Superior temporal gyrus (tissue), 1 donor: Measurements from ENCODE around the gene MSGN1.
"Not testable (repeated sequence)": the region's sequence is repeated elsewhere in the genome, so short reads cannot be mapped to it uniquely, and the experiment has no call there.

Experiments used
- DNase-seq: peaks from one replicate; pipeline ENCODE4 v3.0.0-alpha.2; 2016; ENCODE audit errors: extremely low spot score

MSGN1 gene

GRCh38 chr2:17805166-17805565, 11.1 kb upstream of the MSGN1 start:
- no peak for DNase-seq

DNA sequence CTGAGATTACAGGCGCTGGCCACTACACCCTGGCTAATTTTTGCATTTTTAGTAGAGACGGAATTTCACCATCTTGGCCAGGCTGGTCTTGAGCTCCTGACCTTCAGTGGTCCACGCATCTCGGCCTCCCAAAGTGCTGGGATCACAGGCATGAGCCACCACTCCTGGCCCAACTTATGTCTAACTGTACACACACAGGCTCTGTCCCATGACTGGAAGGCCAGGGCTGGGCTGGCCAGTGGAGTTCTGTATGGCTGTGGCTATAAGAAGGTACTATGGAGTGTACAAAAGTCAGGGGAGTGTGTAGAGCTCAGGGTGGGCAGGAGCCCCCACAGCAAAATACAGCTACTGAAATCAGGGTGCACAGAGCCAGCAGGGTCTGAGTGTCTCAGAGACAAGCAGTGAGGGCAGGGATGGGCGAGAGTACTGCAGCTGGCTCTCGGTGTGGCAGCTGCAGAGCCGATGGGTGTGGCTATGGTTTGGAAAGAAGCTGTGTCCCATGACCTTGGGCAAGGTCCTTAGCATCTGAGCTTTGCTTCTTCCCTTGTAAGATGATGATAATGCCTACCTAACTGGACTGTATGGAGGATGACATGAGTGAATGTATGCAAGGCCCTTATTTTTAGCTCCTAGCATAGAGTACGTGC, 10.4 kb upstream of the MSGN1 start:
- DNase-seq: no peak

- peak; percentile 52 for DNase-seq
Observed at GRCh38 chr2:17813010-17813741, 3.1 kb upstream of the MSGN1 start.

- peak; percentile 48 for DNase-seq
Observed at GRCh38 chr2:17813742-17814473, 2.4 kb upstream of the MSGN1 start.

DNA sequence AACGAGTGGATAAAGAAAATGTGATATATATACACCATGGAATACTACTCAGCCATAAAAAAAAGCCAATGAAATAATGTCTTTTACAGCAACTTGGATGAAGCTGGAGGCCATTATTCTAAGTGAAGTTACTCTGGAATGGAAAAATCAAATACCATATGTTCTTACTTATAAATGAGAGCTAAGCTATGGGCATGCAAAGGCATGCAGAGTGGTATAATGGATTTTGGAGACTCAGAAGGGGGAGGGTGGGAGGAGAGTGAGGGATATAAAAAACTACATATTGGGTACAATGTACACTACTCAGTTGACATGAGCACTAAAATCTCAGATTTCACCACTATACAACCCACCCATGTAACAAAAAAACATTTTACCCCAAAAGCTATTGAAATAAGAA, 1.7 kb upstream of the MSGN1 start:
- no peak for DNase-seq

- DNase-seq: peak; percentile 70
Observed at GRCh38 chr2:17815468-17816184, 634 bp upstream of the MSGN1 start.

DNA sequence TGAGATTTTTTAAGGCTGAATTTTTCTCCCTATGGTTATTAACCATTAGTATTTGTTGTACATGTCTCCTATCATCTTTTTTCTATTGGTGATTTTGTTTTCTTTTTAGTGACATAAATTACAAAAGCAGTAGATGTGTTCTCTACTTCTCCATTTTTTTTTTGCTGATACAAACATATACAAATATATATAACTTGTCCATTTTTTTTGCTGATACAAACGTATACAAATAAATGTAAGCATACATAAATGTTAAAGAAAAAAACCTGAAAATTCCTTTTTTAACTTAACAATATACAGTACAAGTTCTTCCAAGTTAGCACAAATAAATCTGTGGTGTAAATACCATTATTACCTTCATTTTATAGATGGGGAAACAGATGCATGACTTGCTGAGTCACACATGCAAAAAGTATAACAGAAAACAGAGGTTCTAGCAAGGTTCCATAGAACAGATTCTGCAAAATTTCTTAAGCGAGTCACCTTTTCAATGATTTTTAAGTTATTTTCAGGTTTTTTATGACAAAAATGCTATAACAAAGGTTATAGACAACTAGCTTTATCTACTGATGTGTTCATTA, 2.1 kb downstream of the MSGN1 start:
- DNase-seq: no peak

- DNase-seq: no peak
Observed at GRCh38 chr2:17821080-17821479, 4.8 kb downstream of the MSGN1 start.

GRCh38 chr2:17821535-17822444, 5.5 kb downstream of the MSGN1 start:
- DNase-seq: no peak

DNA sequence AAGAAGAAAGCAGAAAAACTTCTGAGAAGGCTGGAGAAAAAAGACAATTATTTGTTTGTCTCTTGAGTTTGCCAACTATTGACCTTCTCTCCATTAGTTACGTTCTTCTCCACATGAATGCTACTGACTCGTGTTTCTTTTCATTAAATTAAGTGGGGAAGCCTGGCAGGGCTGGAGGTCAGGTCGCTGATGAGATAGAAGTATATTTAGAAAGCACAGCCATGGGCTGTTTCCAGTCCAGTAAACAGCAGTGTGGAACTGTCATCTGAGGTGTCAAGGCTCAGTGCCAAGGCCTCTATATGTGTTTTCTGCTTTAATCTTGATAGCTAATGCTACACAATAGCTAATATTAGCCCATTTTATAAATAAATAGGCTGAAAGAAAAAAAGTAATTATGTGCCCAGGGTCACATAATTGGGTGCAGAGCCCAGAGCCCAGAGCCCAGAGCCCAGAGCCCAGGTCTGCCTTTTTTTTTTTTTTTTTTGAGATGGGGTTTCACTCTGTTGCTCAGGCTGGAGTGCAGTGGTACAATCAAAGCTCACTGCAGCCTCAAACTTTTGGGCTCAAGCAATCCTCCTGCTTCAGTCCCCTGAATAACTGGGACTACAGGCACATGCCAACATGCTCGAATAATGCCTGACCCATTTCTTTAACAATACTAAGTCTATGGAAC, 6.3 kb downstream of the MSGN1 start:
- DNase-seq: no peak

- not testable (repeated sequence) for DNase-seq
Observed at GRCh38 chr2:17823646-17824045, 7.4 kb downstream of the MSGN1 start.

GRCh38 chr2:17827316-17827715, 11.1 kb downstream of the MSGN1 start:
- no peak for DNase-seq

GRCh38 chr2:17827785-17828184, 11.5 kb downstream of the MSGN1 start:
- no peak for DNase-seq

- peak; percentile 80 for DNase-seq
Observed at GRCh38 chr2:17830053-17831034, 14.1 kb downstream of the MSGN1 start.

DNA sequence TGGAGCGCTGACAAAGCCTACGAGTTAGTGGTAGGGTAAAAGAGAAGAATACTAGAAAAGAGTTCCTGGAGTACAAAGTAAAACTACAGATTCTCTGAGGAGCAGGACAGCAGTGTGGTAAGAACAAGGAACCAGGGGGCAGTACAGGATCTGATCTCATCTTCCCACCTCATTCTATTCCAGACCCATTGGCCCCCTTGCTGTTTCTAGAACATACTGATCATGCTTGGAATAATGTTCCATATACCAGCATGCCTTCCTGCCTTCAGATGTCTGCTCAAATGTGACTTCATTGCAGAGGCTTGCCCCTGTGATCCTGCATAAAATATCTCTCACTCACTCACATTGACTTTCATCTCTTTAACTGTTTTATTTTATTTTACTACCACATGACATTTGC, 19.3 kb downstream of the MSGN1 start:
- no peak for DNase-seq

- DNase-seq: no peak
Observed at GRCh38 chr2:17839959-17840358, 23.7 kb downstream of the MSGN1 start.

DNA sequence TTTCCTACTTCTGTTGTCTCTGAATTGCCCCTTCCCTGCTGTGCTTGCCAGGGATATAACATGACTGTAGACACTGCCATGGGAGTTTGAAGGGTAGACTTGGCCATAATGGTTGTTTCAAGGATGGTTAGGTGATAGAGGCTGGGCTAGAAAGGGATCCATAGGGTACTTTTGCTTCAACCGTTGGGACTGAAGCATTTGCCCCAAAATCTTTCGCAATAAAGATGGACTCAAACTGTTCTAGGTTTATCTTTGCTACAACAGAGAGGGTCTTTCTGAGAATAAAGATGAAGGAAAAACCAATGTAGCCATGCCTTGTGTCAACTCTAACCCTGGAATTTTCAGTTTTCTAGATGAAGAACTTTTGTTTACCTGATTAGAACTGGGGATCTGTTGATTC, 27.2 kb downstream of the MSGN1 start:
- no peak for DNase-seq

DNA sequence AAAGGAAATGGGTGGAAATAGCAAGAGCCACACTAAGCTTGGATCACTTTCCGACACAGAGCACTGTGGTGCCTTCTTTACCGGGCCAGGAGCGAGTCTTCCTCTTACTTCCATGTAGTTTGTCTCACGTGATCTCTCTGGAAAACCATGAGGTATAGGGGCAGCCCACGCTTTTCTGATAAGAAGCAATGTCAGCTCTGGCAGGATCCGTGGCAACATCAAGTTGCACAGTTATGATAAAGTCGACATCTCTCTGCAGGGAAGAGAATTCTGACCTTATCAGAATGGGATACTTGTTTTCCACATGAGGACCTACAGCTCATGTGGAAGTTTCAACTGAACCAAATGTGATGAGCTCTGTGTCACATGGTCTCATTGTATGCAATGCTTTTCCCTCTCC, 29.5 kb downstream of the MSGN1 start:
- DNase-seq: no peak

DNA sequence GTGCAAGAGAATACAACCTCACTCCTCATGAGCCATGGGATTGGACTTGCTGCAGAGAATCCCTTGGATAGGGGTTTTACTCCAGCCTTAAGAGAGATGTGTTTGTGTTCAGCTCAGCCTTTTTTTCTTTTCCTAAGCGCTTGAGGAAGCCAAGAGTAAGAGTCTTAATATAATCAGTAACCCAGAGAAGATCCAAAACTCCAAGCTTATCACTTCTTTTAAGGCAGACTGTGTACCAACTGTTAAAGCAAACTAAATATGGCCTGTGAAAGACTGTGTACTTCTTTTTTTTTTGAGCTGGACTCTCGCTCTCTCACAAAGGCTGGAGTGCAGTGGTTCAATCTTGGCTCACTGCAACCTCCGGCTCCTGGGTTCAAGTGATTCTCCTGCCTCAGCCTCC, 30.4 kb downstream of the MSGN1 start:
- no peak for DNase-seq
